DMS 273 (cell line): ENCODE measurements around the gene PCDHB1.
"Not testable (repeated sequence)": the region's sequence is repeated elsewhere in the genome, so short reads cannot be mapped to it uniquely, and the experiment has no call there.

Source experiments
- DNase-seq: peaks from one replicate; lab custom pipeline; 2025; ENCODE audit not compliant: unreplicated experiment; lab: John Stamatoyannopoulos, UW

PCDHB1 gene

DNA sequence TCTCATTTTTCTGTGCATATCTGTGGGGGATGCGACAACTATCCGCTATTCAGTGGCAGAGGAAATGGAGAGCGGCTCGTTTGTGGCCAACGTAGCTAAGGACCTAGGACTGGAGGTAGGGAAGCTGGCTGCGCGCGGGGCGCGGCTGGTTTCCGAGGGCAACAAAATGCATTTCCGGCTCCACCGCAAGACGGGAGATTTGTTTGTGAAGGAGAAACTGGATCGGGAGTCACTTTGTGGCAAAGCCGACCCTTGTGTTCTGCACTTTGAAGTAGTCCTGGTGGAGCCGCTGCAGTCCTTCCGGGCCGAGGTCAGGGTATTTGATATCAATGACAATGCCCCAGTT lies 320 bp downstream of the PCDHB1 start:
- peak; percentile 83 for DNase-seq

DNA sequence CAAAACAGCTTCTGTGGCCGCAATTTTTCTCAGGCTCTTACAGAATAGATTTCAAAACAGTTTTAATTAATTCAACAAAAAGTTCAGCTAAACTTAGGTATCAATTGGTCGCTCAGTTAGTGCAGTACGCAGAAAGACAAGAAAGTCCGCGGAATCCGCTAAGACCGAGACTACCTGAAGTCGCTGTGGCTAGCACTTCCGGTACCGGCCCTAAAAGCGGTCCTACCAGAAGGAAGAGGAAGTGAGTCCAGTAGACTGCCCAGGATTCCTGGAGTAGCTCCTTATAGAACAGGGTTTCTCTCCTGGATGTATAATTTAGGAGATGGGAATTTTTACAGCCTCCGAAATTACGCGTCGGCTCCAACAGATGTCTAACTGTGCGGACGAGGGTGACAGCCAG lies 26.7 kb downstream of the PCDHB1 start:
- DNase-seq: no peak

GRCh38 chr5:141082228-141082627 lies 31.1 kb downstream of the PCDHB1 start:
- no peak for DNase-seq

DNA sequence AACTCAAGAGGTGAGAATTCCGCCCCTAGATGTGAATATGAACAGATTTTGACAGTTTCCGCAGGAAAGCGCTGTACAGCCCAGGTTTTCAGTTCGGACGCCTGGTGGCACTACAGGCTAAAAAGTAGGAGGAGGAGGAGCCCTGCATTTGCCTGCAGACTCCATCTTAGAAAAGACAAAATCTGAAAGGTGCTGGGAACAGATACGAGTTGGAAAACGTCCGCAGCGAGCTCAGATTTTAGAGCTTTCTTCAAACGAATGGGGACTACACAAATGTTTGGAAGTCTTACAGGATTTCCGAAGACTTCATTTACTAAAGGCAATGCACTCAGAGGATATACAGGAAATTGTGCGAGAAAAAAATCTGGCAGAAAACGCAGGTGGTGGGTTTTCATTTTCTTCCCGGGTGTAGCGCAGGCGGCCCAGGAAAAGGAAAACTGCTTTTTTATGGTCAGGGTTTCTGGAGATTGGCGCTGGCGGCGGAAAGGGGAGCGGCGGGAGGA lies 33.4 kb downstream of the PCDHB1 start:
- peak; percentile 81 for DNase-seq

GRCh38 chr5:141094481-141095262 lies 43.5 kb downstream of the PCDHB1 start, which contains the start of gene PCDHB2:
PCDHB2 (plus strand) TSS chr5:141094615; CDS start chr5:141094791, 176 bp downstream.
- peak; percentile 4 for DNase-seq

- no peak for DNase-seq
Measured at GRCh38 chr5:141095263-141095641, 44.1 kb downstream of the PCDHB1 start.

GRCh38 chr5:141096181-141096580 lies 45.0 kb downstream of the PCDHB1 start:
- DNase-seq: not testable (repeated sequence)

GRCh38 chr5:141096586-141096985 lies 45.4 kb downstream of the PCDHB1 start:
- DNase-seq: not testable (repeated sequence)

DNA sequence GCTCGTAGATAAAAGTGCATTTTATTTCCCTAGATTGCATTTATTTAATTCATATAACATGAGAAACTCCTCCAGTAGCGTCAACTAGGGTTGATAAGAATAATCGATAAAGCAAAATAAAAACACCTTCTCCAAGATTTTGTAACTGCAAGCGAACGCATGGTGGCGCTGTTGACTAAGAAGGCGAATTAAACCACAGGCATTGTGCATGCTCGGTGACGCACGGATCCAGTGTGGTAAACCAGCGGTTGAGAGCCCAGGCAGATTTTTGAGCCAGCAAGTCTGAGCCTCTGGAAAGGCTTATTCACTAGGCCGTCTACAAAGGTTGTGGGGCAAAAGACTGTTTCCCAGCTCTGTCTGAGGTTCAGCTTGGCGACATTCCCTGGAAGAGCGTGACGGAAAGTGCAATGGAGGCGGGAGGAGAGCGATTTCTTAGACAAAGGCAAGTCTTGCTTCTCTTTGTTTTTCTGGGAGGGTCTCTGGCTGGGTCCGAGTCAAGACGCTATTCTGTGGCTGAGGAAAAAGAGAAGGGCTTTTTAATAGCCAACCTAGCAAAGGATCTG lies 49.1 kb downstream of the PCDHB1 start, which contains the start of gene PCDHB3:
TSS of gene PCDHB3 (plus strand) at position 231 of the 563 bp plus-strand sequence. CDS start at position 408, 177 bp downstream.
- DNase-seq: peak; percentile 3

GRCh38 chr5:141101059-141101458 lies 49.9 kb downstream of the PCDHB1 start:
- DNase-seq: no peak

DNA sequence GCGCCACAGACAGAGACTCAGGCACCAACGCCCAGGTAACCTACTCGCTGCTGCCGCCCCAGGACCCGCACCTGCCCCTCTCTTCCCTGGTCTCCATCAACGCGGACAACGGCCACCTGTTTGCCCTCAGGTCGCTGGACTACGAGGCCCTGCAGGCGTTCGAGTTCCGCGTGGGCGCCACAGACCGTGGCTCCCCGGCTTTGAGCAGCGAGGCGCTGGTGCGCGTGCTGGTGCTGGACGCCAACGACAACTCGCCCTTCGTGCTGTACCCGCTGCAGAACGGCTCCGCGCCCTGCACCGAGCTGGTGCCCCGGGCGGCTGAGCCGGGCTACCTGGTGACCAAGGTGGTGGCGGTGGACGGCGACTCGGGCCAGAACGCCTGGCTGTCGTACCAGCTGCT lies 50.9 kb downstream of the PCDHB1 start:
- not testable (repeated sequence) for DNase-seq

DNA sequence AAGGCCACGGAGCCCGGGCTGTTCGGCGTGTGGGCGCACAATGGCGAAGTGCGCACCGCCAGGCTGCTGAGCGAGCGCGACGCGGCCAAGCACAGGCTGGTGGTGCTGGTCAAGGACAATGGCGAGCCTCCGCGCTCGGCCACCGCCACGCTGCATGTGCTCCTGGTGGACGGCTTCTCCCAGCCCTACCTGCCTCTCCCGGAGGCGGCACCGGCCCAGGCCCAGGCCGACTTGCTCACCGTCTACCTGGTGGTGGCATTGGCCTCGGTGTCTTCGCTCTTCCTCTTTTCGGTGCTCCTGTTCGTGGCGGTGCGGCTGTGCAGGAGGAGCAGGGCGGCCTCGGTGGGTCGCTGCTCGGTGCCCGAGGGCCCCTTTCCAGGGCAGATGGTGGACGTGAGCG lies 51.3 kb downstream of the PCDHB1 start:
- not testable (repeated sequence) for DNase-seq

DNA sequence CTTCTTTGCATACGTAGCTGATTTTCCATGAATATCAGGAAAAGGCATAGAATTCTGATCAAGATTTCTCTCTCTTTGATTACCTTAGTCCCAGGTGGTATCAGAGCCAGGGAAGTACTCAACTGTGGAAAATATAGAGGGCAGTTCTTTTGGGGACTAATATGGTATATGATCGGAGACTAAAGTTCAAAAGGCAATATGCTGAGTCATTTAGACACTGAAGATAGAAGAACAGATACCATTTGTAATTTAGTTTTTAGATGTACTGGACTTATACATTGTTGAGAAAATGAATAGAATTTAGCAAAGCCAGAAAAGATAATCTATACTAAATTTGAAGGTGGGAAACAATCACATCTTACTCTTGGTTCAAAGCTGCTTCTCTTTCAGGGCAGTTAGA lies 54.2 kb downstream of the PCDHB1 start:
- DNase-seq: no peak
